GM21619 (cell line): ENCODE results near the gene RAD51B.
"Not testable (repeated sequence)": the region's sequence is repeated elsewhere in the genome, so short reads cannot be mapped to it uniquely, and the experiment has no call there.

Experiments
- ATAC-seq: cut with Tn5 transposase; IDR thresholded peaks from one replicate; pipeline ENCODE4 v1.9.1; 2021; ENCODE audit not compliant: unreplicated experiment

Gene RAD51B

GRCh38 chr14:67942080-67942710 lies 122.6 kb downstream of the RAD51B start:
- ATAC-seq, result no peak

- ATAC-seq, result no peak
Observed at GRCh38 chr14:67943947-67944346, 124.4 kb downstream of the RAD51B start.

- no peak for ATAC-seq
Observed at GRCh38 chr14:67944605-67945004, 125.0 kb downstream of the RAD51B start.

- ATAC-seq, result no peak
Observed at GRCh38 chr14:67949771-67950170, 130.2 kb downstream of the RAD51B start.

- no peak for ATAC-seq
Observed at GRCh38 chr14:67950386-67950785, 130.8 kb downstream of the RAD51B start.

- ATAC-seq, result no peak
Observed at GRCh38 chr14:67951529-67952135, 132.1 kb downstream of the RAD51B start.

- ATAC-seq, result no peak
Observed at GRCh38 chr14:67952381-67952780, 132.8 kb downstream of the RAD51B start.

GRCh38 chr14:67952786-67953185 lies 133.2 kb downstream of the RAD51B start:
- ATAC-seq, result no peak

- no peak for ATAC-seq
Observed at GRCh38 chr14:67955261-67955660, 135.7 kb downstream of the RAD51B start.

GRCh38 chr14:67957946-67958345 lies 138.4 kb downstream of the RAD51B start:
- ATAC-seq, result no peak

- no peak for ATAC-seq
Observed at GRCh38 chr14:67961676-67962075, 142.1 kb downstream of the RAD51B start.

GRCh38 chr14:67962215-67962644 lies 142.7 kb downstream of the RAD51B start:
- no peak for ATAC-seq

GRCh38 chr14:67963545-67963944 lies 144.0 kb downstream of the RAD51B start:
- ATAC-seq, result no peak

GRCh38 chr14:67963960-67964812 lies 144.6 kb downstream of the RAD51B start:
- no peak for ATAC-seq

- ATAC-seq, result no peak
Observed at GRCh38 chr14:67965696-67966095, 146.1 kb downstream of the RAD51B start.

- ATAC-seq, result no peak
Observed at GRCh38 chr14:67967206-67967605, 147.6 kb downstream of the RAD51B start.

GRCh38 chr14:67967970-67968369 lies 148.4 kb downstream of the RAD51B start:
- ATAC-seq, result not testable (repeated sequence)

GRCh38 chr14:67970923-67971322 lies 151.3 kb downstream of the RAD51B start:
- ATAC-seq, result no peak

- no peak for ATAC-seq
Observed at GRCh38 chr14:67971627-67972625, 152.3 kb downstream of the RAD51B start.

GRCh38 chr14:67973436-67973835 lies 153.9 kb downstream of the RAD51B start:
- ATAC-seq, result no peak

- no peak for ATAC-seq
Observed at GRCh38 chr14:67975470-67975869, 155.9 kb downstream of the RAD51B start.
